IMR-90 (cell line): Measurements from ENCODE around the gene IL1B. TPM values are rescaled to one million over a fixed set of nuclear protein-coding genes. Genes with fewer than 3 reads are reported as not detected.

Source experiments
- ATAC-seq: fragments of 200-7000 bp; cut with Tn5 transposase; 2 replicates; pipeline ENCODE4 v1.9.1; 2020; ENCODE audit warnings: low read depth, mild to moderate bottlenecking, moderate library complexity
- BruUV-seq: library from RNA; stranded (reverse); fragments of 400-500 nt; replicated peaks from 2 replicates; lab custom pipeline; 2021; lab: Mats Ljungman, UMichigan
- CTCF ChIA-PET: fragments of 300-600 bp; formaldehyde crosslinking; extraction: SDS; loops from one replicate; lab custom pipeline; 2021; ENCODE audit warnings: antibody characterized with exemption; lab: Yijun Ruan, JAX
- POLR2A ChIA-PET: fragments of 300-600 bp; sonication (Branson Sonifier 250); formaldehyde crosslinking; loops from one replicate; lab custom pipeline; 2022; ENCODE audit warnings: antibody characterized with exemption; ENCODE audit not compliant: unreplicated experiment; lab: Charles Lee
- DNase-seq: peaks from one replicate; pipeline ENCODE4 v3.0.0; 2013
- H2AFZ ChIP-seq: replicated peaks from 2 replicates; pipeline ENCODE3; 2013; ENCODE audit warnings: low read length, mild to moderate bottlenecking; ENCODE audit not compliant: poor library complexity
- H2AK5ac ChIP-seq: 2 replicates; pipeline ENCODE4 v1.6.1; 2013; ENCODE audit warnings: low read depth, low read length, inconsistent platforms
- H2AK9ac ChIP-seq: replicated peaks from 2 replicates; pipeline ENCODE3; 2013; ENCODE audit warnings: mild to moderate bottlenecking, low read depth, low read length, moderate library complexity; ENCODE audit not compliant: poor library complexity
- H2BK120ac ChIP-seq: 2 replicates; pipeline ENCODE4 v1.6.1; 2013; ENCODE audit warnings: low read depth, low read length, inconsistent platforms
- H2BK15ac ChIP-seq: 3 replicates; pipeline ENCODE4 v1.6.1; 2013; ENCODE audit warnings: low read depth, low read length, inconsistent platforms
- H2BK20ac ChIP-seq: 2 replicates; pipeline ENCODE4 v1.6.1; 2013; ENCODE audit warnings: low read depth, mild to moderate bottlenecking, inconsistent platforms, low read length, moderate library complexity
- H2BK5ac ChIP-seq: 2 replicates; pipeline ENCODE4 v1.6.1; 2013; ENCODE audit warnings: mild to moderate bottlenecking, low read depth, low read length, inconsistent platforms; ENCODE audit not compliant: poor library complexity, severe bottlenecking
- H3K14ac ChIP-seq: replicated peaks from 2 replicates; pipeline ENCODE4 v1.6.1; 2013; ENCODE audit warnings: low read depth, low read length, inconsistent platforms
- H3K18ac ChIP-seq: 2 replicates; pipeline ENCODE4 v1.6.1; 2013; ENCODE audit warnings: low read depth, low read length, control low read depth
- H3K23ac ChIP-seq: 2 replicates; pipeline ENCODE4 v1.6.1; 2013; ENCODE audit warnings: low read depth, low read length, inconsistent platforms
- H3K27ac ChIP-seq: 2 replicates; pipeline ENCODE4 v1.5.1; 2013; ENCODE audit warnings: mild to moderate bottlenecking, control low read depth, low read length; ENCODE audit not compliant: insufficient read depth
- H3K27me3 ChIP-seq: 2 replicates; pipeline ENCODE4 v1.6.1; 2013; ENCODE audit warnings: low read length; ENCODE audit not compliant: control insufficient read depth, insufficient read depth
- H3K36me3 ChIP-seq: 2 replicates; pipeline ENCODE4 v1.6.1; 2013; ENCODE audit warnings: low read length, mixed read lengths; ENCODE audit not compliant: control insufficient read depth, insufficient read depth
- H3K4ac ChIP-seq: 2 replicates; pipeline ENCODE4 v1.6.1; 2013; ENCODE audit warnings: low read depth, low read length, inconsistent platforms
- H3K4me1 ChIP-seq: 2 replicates; pipeline ENCODE4 v1.6.1; 2013; ENCODE audit warnings: low read length, mixed read lengths; ENCODE audit not compliant: control insufficient read depth, insufficient read depth
- H3K4me2 ChIP-seq: 2 replicates; pipeline ENCODE4 v1.6.1; 2013; ENCODE audit warnings: low read depth, mild to moderate bottlenecking, control low read depth, low read length, moderate library complexity
- H3K4me3 ChIP-seq: 2 replicates; pipeline ENCODE4 v1.5.1; 2013; ENCODE audit warnings: low read depth, mild to moderate bottlenecking, control low read depth, low read length, moderate library complexity; ENCODE audit not compliant: insufficient read depth
- H3K56ac ChIP-seq: 2 replicates; pipeline ENCODE4 v1.6.1; 2013; ENCODE audit warnings: low read length, inconsistent platforms; ENCODE audit not compliant: insufficient read depth; ENCODE audit errors: extremely low read depth
- H3K79me1 ChIP-seq, 2 experiments: 2 replicates each; pipeline ENCODE4 v1.6.1; 2013; ENCODE audit warnings: low read length in 2 of 2, inconsistent platforms in 1 of 2, low read depth in 1 of 2
- H3K9ac ChIP-seq: 2 replicates; pipeline ENCODE4 v1.6.1; 2013; ENCODE audit warnings: low read depth, low read length, control low read depth
- H3K9me1 ChIP-seq: 2 replicates; pipeline ENCODE4 v1.6.1; 2013; ENCODE audit warnings: low read length, inconsistent platforms; ENCODE audit not compliant: insufficient read depth
- H3K9me3 ChIP-seq: 2 replicates; pipeline ENCODE4 v1.6.1; 2013; ENCODE audit warnings: low read length; ENCODE audit not compliant: control insufficient read depth, insufficient read depth
- H4K20me1 ChIP-seq: 2 replicates; pipeline ENCODE4 v1.6.1; 2013; ENCODE audit warnings: low read length, inconsistent platforms; ENCODE audit not compliant: insufficient read depth
- H4K5ac ChIP-seq: 2 replicates; pipeline ENCODE4 v1.6.1; 2013; ENCODE audit warnings: mild to moderate bottlenecking, low read depth, low read length, control low read depth
- H4K8ac ChIP-seq, 2 experiments: 2 replicates each; pipeline ENCODE4 v1.6.1; 2013; ENCODE audit warnings: low read depth in 2 of 2, low read length in 2 of 2, control low read depth in 1 of 2, inconsistent platforms in 1 of 2
- H4K91ac ChIP-seq: 2 replicates; pipeline ENCODE4 v1.6.1; 2013; ENCODE audit warnings: low read depth, low read length, inconsistent platforms; ENCODE audit not compliant: insufficient read depth
- BHLHE40 ChIP-seq: fragments of 150-350 bp; IDR thresholded peaks from 2 replicates; pipeline ENCODE4 v1.6.1; 2016; ENCODE audit warnings: mild to moderate bottlenecking, low read depth, low read length
- CEBPB ChIP-seq: IDR thresholded peaks from 2 replicates; pipeline ENCODE4 v1.6.1; 2012; ENCODE audit warnings: low read depth, low read length, improper control_type of control experiment
- CHD1 ChIP-seq: IDR thresholded peaks from 2 replicates; pipeline ENCODE4 v1.6.1; 2012; ENCODE audit warnings: low read depth, low read length, improper control_type of control experiment
- FOS ChIP-seq: fragments of 150-350 bp; IDR thresholded peaks from 2 replicates; pipeline ENCODE4 v1.6.1; 2016; ENCODE audit warnings: low read depth, low read length
- MAFK ChIP-seq: IDR thresholded peaks from 2 replicates; pipeline ENCODE4 v1.6.1; 2012; ENCODE audit warnings: low read depth, low read length, improper control_type of control experiment
- MAZ ChIP-seq: IDR thresholded peaks from 2 replicates; pipeline ENCODE4 v1.6.1; 2012; ENCODE audit warnings: low read depth, mild to moderate bottlenecking, low read length, improper control_type of control experiment, moderate library complexity, borderline replicate concordance
- MXI1 ChIP-seq: IDR thresholded peaks from 2 replicates; pipeline ENCODE4 v1.6.1; 2012; ENCODE audit warnings: low read depth, mild to moderate bottlenecking, low read length, moderate library complexity, borderline replicate concordance
- NFE2L2 ChIP-seq: fragments of 150-350 bp; IDR thresholded peaks from 2 replicates; pipeline ENCODE4 v1.6.1; 2016; ENCODE audit warnings: low read depth, mild to moderate bottlenecking, low read length
- POLR2A ChIP-seq: IDR thresholded peaks from 2 replicates; pipeline ENCODE4 v1.6.1; 2012; ENCODE audit warnings: mild to moderate bottlenecking, low read depth, low read length
- RAD21 ChIP-seq: IDR thresholded peaks from 2 replicates; pipeline ENCODE4 v1.6.1; 2012; ENCODE audit warnings: low read length, improper control_type of control experiment
- RCOR1 ChIP-seq: IDR thresholded peaks from 2 replicates; pipeline ENCODE4 v1.6.1; 2012; ENCODE audit warnings: mild to moderate bottlenecking, low read length, improper control_type of control experiment; ENCODE audit not compliant: insufficient replicate concordance
- RFX5 ChIP-seq: IDR thresholded peaks from 2 replicates; pipeline ENCODE4 v1.8.0; 2012; ENCODE audit warnings: low read depth, mild to moderate bottlenecking, low read length, moderate library complexity
- SMC3 ChIP-seq: fragments of 150-350 bp; IDR thresholded peaks from 2 replicates; pipeline ENCODE4 v1.6.1; 2016; ENCODE audit warnings: low read depth, mild to moderate bottlenecking, antibody characterized with exemption, low read length, moderate library complexity
- WGBS, 2 experiments: methylation state at CpG; one replicate each; pipeline versions ENCODE4 v1.1.5 to v1.1.7; 2013; ENCODE audit warnings: missing lambda C conversion rate in 2 of 2; ENCODE audit not compliant: insufficient read length in 1 of 2; ENCODE audit errors: extremely low coverage in 2 of 2; 5-methylcytosine and 5-hydroxymethylcytosine counted together
- dilution Hi-C: fragments of 300-500 bp; cut with HindIII; formaldehyde crosslinking; loops from one replicate; pipeline ENCODE4 v1.14.3; 2018; ENCODE audit warnings: low sequenced_read_pairs; ENCODE audit not compliant: unreplicated experiment
- in situ Hi-C: fragments of 300-500 bp; cut with MboI; formaldehyde crosslinking; loops from 3 replicates; pipeline ENCODE4 v1.14.3; 2019; ENCODE audit warnings: low sequenced_read_pairs, inconsistent platforms, mixed read lengths
- intact Hi-C: fragments of 100-400 bp; cut with micrococcal nuclease; formaldehyde crosslinking; loops from 2 replicates; pipeline ENCODE4 v1.10.0; 2022
- polyA plus RNA-seq, 3 experiments: library from polyadenylated mRNA; depleted of rRNA; stranded (reverse); fragments of >200 nt; gene quantifications; 2 replicates each; pipeline ENCODE4 v1.2.3, GENCODE V29; 2012; ENCODE audit warnings: low replicate concordance in 1 of 3
- total RNA-seq: library from RNA; depleted of rRNA; stranded (reverse); fragments of >200 nt; gene quantifications from 2 replicates; pipeline ENCODE4 v1.2.3, GENCODE V29; 2012
- TF ChIP-seq, protein P1 (sequence below): fragments of 150-350 bp; IDR thresholded peaks from 2 replicates; pipeline ENCODE4 v1.6.1; 2017; ENCODE audit warnings: mild to moderate bottlenecking, antibody characterized with exemption, low read length, low read depth
- TF ChIP-seq, protein P2 (sequence below): conservative IDR thresholded peaks from 2 replicates; pipeline ENCODE4 v1.5.1; 2012; ENCODE audit warnings: mild to moderate bottlenecking, low read depth, low read length, improper control_type of control experiment
- TF ChIP-seq, protein P3 (sequence below): fragments of 150-350 bp; IDR thresholded peaks from 2 replicates; pipeline ENCODE4 v1.6.1; 2016; ENCODE audit warnings: low read depth, mild to moderate bottlenecking, low read length, moderate library complexity, borderline replicate concordance

IL1B gene
- total and polyA plus RNA-seq, 2 of the 4 experiments (the other 2 are of a cell fraction): 3.0 to 4.4 TPM

DNA sequence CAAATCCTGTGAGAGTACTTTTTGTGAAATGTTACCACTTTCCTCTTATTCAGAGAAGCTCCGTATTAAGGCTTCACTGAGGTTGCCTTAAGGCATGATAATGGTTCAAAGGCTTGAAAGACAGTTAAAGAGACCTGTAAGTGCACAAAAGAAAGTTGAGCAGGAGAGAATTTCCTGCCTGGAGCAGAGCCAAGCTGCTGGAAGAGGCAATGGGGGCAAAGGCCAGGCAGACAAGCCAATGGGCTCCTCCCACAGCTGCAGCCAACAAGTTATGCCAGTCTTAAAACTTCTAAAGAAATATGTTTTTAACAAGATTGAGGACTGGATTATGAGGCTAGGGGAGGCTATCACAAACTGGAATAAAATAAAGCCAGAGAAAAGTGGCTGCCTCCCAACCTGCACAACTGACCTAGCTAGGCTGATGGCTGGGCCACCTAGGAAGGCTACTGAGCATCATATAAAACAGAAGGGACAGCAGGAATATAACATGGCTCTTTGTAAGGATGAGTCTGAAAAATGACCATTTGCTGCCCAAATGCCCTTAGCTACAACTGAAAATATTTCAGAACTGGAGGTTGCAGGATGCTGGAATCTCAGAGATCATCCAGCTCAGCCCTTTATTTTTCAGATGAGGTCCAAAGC is 2.1 kb downstream of the IL1B start:
- WGBS, 2 experiments: no CpG with 5 or more reads among the region's 1 CpG
- peaks cover 8% of the 10 kb centered on the region; the same call in 1 of the 2 replicates for H3K4me1 ChIP-seq
- H2BK5ac ChIP-seq: no peak overlapping the region
- no peak for TF ChIP-seq RCOR1
- no peak for TF ChIP-seq MAFK
- TF ChIP-seq RFX5: no peak
- no peak for TF ChIP-seq CEBPB
- TF ChIP-seq, protein P1, sequence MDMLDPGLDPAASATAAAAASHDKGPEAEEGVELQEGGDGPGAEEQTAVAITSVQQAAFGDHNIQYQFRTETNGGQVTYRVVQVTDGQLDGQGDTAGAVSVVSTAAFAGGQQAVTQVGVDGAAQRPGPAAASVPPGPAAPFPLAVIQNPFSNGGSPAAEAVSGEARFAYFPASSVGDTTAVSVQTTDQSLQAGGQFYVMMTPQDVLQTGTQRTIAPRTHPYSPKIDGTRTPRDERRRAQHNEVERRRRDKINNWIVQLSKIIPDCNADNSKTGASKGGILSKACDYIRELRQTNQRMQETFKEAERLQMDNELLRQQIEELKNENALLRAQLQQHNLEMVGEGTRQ: no peak
- TF ChIP-seq MXI1: no peak
- no peak for TF ChIP-seq POLR2A
- TF ChIP-seq SMC3: no peak
- no peak for TF ChIP-seq FOS
- TF ChIP-seq BHLHE40: no peak
- TF ChIP-seq MAZ: no peak
- no peak for TF ChIP-seq NFE2L2
- TF ChIP-seq RAD21: no peak
- no peak for TF ChIP-seq CHD1
- TF ChIP-seq, protein P2, sequence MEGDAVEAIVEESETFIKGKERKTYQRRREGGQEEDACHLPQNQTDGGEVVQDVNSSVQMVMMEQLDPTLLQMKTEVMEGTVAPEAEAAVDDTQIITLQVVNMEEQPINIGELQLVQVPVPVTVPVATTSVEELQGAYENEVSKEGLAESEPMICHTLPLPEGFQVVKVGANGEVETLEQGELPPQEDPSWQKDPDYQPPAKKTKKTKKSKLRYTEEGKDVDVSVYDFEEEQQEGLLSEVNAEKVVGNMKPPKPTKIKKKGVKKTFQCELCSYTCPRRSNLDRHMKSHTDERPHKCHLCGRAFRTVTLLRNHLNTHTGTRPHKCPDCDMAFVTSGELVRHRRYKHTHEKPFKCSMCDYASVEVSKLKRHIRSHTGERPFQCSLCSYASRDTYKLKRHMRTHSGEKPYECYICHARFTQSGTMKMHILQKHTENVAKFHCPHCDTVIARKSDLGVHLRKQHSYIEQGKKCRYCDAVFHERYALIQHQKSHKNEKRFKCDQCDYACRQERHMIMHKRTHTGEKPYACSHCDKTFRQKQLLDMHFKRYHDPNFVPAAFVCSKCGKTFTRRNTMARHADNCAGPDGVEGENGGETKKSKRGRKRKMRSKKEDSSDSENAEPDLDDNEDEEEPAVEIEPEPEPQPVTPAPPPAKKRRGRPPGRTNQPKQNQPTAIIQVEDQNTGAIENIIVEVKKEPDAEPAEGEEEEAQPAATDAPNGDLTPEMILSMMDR: no peak
- TF ChIP-seq, protein P3, sequence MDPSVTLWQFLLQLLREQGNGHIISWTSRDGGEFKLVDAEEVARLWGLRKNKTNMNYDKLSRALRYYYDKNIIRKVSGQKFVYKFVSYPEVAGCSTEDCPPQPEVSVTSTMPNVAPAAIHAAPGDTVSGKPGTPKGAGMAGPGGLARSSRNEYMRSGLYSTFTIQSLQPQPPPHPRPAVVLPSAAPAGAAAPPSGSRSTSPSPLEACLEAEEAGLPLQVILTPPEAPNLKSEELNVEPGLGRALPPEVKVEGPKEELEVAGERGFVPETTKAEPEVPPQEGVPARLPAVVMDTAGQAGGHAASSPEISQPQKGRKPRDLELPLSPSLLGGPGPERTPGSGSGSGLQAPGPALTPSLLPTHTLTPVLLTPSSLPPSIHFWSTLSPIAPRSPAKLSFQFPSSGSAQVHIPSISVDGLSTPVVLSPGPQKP: no peak
- dilution Hi-C loops (no loop called here), in situ Hi-C loops (no loop called here), intact Hi-C loops (no loop called here)
- no peak overlapping the region; the same call in 1 of the 2 replicates for H4K91ac ChIP-seq
- no peak overlapping the region for H2BK120ac ChIP-seq
- no peak overlapping the region for H3K56ac ChIP-seq
- H2AK9ac ChIP-seq: no peak overlapping the region
- POLR2A ChIA-PET: no interaction called here
- H2BK15ac ChIP-seq: no peak overlapping the region
- no peak overlapping the region for H3K4ac ChIP-seq
- no peaks in the 10 kb centered on the region for H4K20me1 ChIP-seq
- ATAC-seq (no peak), DNase-seq (no peak)
- H2AFZ ChIP-seq: no peak overlapping the region
- H3K4me3 ChIP-seq: no peak overlapping the region
- H3K23ac ChIP-seq: no peak overlapping the region
- H3K36me3 ChIP-seq: no peaks in the 10 kb centered on the region; the same call in 1 of the 2 replicates
- no peaks in the 10 kb centered on the region for H3K9me3 ChIP-seq
- no TSS peak for BruUV-seq
- no peak overlapping the region for H4K8ac ChIP-seq
- H2AK5ac ChIP-seq: no peak overlapping the region
- no peak overlapping the region for H3K14ac ChIP-seq
- H3K79me1 ChIP-seq: peaks cover 0 to 5% of the 10 kb centered on the region in 2 experiments; a peak in 1 of 4 replicates
- no peak overlapping the region for H3K18ac ChIP-seq
- H3K27me3 ChIP-seq: no peaks in the 10 kb centered on the region
- H3K27ac ChIP-seq: no peak overlapping the region
- 0 out of 2 replicates have a peak overlapping the region, but pooled peaks have one; percentile 16 for H3K4me2 ChIP-seq
- no peak overlapping the region for H4K5ac ChIP-seq
- CTCF ChIA-PET: interaction anchor here (1.3 kb wide), 1 partner anchor 51 kb away, joined by 4 read pairs; no protein-coding TSS in a partner anchor
- no peak overlapping the region for H2BK20ac ChIP-seq
- H3K9me1 ChIP-seq: peaks cover 4% of the 10 kb centered on the region; the same call in 1 of the 2 replicates
- H3K9ac ChIP-seq: no peak overlapping the region
